Measurements from ENCODE around the gene SMIM41.
"Not testable (repeated sequence)": the region's sequence is repeated elsewhere in the genome, so short reads cannot be mapped to it uniquely, and the experiment has no call there.

DNA sequence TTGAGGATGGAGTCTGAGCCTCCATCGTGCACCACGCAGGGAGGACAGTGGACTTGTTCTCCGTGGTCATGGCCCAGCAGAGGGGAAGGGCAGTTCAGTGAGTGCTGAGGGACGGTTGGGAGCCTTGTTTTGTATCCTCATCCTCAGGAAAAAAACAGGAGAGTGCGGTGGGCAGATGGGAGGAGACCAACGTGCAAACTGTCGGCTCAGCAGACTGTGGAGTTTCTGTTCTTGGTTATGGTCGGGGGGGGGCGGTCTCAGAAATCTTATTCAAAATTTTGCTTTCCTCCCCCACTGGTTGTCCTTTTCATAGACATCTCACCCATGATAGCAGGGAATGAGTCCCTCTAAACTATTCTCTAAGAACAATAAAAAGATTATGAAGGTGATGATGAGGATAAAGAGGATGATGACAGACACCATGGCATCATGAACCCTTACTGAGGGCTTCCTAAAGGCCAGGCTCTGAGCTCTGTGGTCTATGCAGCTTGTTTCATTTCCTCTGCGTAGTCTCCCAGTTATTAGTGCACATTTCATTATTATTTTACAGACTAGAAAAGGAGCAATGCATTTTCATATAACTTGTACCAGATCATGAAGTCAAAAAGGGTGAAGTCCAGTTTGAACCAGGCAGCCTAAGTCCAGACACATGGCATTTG is 25.1 kb downstream of the SMIM41 start:
- TF ChIP-seq, protein P1, sequence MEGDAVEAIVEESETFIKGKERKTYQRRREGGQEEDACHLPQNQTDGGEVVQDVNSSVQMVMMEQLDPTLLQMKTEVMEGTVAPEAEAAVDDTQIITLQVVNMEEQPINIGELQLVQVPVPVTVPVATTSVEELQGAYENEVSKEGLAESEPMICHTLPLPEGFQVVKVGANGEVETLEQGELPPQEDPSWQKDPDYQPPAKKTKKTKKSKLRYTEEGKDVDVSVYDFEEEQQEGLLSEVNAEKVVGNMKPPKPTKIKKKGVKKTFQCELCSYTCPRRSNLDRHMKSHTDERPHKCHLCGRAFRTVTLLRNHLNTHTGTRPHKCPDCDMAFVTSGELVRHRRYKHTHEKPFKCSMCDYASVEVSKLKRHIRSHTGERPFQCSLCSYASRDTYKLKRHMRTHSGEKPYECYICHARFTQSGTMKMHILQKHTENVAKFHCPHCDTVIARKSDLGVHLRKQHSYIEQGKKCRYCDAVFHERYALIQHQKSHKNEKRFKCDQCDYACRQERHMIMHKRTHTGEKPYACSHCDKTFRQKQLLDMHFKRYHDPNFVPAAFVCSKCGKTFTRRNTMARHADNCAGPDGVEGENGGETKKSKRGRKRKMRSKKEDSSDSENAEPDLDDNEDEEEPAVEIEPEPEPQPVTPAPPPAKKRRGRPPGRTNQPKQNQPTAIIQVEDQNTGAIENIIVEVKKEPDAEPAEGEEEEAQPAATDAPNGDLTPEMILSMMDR (conservative IDR thresholded peaks at IDR 0.05): not testable (repeated sequence)
- not testable (repeated sequence) for TF ChIP-seq ZFX (IDR thresholded peaks at IDR 0.05)
